GM13977 (cell line): ENCODE measurements around the gene CTCF.
A peak's percentile ranks its signal among the peaks of the same experiment; 100 is the strongest.

Experiments
- DNase-seq: peaks from one replicate; pipeline ENCODE4 v3.0.0; 2012; ENCODE audit warnings: low spot score
- in situ Hi-C: fragments of 300-500 bp; cut with MboI; formaldehyde crosslinking; loops from one replicate; pipeline ENCODE4 v1.12.0; 2022; ENCODE audit warnings: low sequenced_read_pairs, low pct_unique_long_range_greater_than_20kb, mixed read lengths, inconsistent platforms; ENCODE audit not compliant: unreplicated experiment
- TF ChIP-seq, protein P1 (sequence below): IDR thresholded peaks from 2 replicates; pipeline ENCODE4 v1.5.1; 2012; ENCODE audit warnings: mild to moderate bottlenecking, control low read depth; ENCODE audit not compliant: insufficient read depth; ENCODE audit errors: extremely low read depth, missing control alignments

The CTCF gene

DNA sequence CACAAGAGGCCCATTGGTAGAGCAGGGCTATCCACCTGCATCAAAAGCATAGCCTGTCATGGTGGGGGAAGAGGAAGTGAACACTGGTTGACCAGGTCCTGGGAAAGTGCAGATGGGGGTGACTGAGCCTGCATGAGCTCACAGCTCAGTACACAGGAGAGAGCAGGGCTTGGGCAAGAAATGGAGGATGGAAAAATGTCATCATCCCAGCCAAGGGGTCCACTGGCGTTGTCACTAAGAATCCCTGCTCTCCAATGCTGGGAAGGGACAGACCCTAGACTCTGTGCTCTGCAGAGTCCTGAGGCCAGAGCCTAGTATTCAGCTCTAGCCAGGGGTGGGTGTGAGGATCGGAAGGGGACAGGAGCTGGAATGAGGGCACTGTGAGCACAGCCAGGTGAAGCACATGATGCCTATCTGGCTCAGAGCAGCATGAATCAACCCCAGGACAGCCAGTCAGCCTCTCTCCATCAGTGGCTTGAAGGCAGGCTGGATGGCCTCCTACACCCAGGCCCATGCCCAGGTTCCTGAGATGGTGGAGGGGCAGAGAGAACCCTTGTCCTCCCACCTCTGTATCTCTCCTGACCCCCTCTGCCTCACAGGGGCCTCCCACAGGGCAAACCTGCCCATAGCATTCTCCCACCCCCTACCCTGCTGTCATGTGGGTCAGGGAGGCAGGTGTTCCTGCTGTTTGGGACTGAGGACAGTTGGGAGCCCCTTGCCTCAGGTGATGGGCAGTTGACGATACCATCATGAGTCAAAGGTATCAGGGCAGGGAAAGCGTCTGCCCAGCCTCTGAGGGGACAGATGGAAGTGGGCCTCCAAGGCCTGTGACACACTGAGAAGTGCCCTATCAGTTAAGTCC, 13.8 kb upstream of the CTCF start:
- peak; percentile 50 for DNase-seq
- in situ Hi-C loops, result loop anchor here (25.0 kb wide), 1 partner anchor 364 kb away; no protein-coding TSS in a partner anchor
- TF ChIP-seq, protein P1, sequence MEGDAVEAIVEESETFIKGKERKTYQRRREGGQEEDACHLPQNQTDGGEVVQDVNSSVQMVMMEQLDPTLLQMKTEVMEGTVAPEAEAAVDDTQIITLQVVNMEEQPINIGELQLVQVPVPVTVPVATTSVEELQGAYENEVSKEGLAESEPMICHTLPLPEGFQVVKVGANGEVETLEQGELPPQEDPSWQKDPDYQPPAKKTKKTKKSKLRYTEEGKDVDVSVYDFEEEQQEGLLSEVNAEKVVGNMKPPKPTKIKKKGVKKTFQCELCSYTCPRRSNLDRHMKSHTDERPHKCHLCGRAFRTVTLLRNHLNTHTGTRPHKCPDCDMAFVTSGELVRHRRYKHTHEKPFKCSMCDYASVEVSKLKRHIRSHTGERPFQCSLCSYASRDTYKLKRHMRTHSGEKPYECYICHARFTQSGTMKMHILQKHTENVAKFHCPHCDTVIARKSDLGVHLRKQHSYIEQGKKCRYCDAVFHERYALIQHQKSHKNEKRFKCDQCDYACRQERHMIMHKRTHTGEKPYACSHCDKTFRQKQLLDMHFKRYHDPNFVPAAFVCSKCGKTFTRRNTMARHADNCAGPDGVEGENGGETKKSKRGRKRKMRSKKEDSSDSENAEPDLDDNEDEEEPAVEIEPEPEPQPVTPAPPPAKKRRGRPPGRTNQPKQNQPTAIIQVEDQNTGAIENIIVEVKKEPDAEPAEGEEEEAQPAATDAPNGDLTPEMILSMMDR, result no peak

DNA sequence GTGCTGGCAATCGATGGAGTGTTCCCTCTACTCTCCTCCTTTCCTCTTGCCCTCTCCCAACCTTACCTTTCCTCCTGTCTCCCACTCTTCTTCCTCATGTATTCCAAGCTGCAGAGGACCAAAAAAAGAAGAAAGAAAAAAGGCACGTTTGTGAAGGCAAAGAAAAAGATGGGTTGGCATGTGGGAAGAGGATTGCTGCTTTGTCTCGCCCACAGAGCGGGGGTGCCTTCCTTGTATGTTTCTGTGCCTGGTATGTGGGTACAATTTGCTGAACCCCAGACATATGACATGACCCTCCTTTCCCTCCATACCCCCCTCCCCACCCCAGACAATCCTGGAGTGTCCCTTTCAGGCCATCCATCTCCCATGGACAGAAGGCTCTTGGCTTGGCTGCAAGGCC, 13.1 kb upstream of the CTCF start:
- TF ChIP-seq, protein P1, result no peak
- in situ Hi-C loops, result loop anchor here (25.0 kb wide), 1 partner anchor 363 kb away; no protein-coding TSS in a partner anchor
- DNase-seq, result no peak

- TF ChIP-seq, protein P1, result no peak
- in situ Hi-C loops, result loop anchor here (25.0 kb wide), 1 partner anchor 362 kb away; no protein-coding TSS in a partner anchor
- DNase-seq, result no peak
Observed at GRCh38 chr16:67549936-67550335, 12.4 kb upstream of the CTCF start.

DNA sequence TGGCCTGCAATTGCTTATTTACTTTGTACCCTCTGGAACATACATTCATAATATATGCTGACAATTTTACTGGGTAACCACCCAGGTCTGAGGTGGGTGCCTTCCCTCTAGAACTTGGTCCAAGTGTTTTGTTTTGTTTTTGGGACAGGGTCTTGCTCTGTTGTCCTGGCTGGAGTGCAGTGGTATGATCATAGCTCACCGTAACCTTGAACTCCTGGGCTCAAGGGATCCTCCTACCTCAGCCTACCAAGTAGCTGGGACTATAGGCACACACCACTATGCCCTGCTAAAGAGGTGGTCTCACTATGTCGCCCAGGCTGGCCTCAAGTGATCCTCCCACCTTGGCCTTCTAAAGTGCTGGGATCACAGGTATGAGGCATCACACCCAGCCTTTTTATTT, 11.2 kb upstream of the CTCF start:
- in situ Hi-C loops, result no loop called here
- no peak for DNase-seq

DNA sequence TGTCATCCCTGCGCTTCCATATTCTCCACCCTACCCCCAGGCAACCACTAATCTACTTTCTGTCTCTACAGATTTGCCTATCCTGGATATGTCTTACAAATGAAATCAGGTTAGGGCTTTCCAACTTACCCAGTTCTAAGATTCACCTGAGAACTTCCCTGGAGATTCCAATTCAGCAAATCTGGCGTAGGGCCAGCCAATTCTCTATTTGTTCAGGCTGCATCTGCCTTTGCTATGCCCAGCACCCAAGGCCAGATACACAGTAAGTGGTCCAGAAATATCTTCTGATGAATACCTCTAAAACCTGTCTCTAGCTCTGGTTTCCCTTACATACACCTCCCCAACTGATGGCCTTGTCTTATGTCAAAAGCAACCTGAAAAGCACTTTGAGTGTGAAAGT, 10.4 kb upstream of the CTCF start:
- no peak for DNase-seq
- TF ChIP-seq, protein P1, result no peak
- in situ Hi-C loops, result no loop called here

More for the DNA sequence above, 11.2 kb upstream of the CTCF start:
- TF ChIP-seq, protein P1, result no peak

DNA sequence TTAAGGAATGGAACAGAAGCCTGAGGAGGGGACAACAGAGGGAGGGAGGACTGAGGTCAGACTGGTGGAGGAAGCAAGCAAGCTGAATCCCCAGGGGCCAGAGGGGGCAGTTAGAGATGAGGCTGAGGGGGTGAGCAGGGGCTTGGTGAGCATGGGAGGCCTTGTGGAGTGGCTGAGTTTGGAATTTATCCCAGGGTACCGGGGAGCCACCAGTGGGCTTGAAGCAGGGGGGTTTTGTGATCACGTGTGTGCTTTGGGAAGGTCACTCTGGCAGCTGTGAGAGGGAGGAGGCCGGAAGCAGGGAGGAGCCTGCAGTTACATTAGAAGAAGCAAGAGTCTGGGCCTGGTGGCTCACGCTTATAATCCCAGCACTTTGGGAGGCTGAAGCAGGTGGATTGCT, 9.8 kb upstream of the CTCF start:
- no peak for DNase-seq
- in situ Hi-C loops, result no loop called here
- TF ChIP-seq, protein P1, result no peak
